HEK293 (cell line): Measurements from ENCODE around the gene FZD10.

Experiments used
- KLF9 ChIP-seq: fragments of 450-650 bp; formaldehyde crosslinking; IDR thresholded peaks from 2 replicates; pipeline ENCODE4 v1.5.1; 2016; ENCODE audit warnings: missing biosample characterization, missing genetic modification characterization, low read depth
- PRDM1 ChIP-seq: fragments of 450-650 bp; formaldehyde crosslinking; IDR thresholded peaks from 2 replicates; pipeline ENCODE4; 2016; ENCODE audit warnings: missing biosample characterization, missing genetic modification characterization
- TCF7L2 ChIP-seq: IDR thresholded peaks from 2 replicates; pipeline ENCODE4 v1.6.1; 2011; ENCODE audit warnings: low read depth, mild to moderate bottlenecking, inconsistent platforms, low read length, moderate library complexity, borderline replicate concordance
- ZFHX2 ChIP-seq: fragments of 450-650 bp; formaldehyde crosslinking; conservative IDR thresholded peaks from 2 replicates; pipeline ENCODE4 v1.5.1; 2016; ENCODE audit warnings: missing biosample characterization, missing genetic modification characterization
- ZNF184 ChIP-seq: fragments of 450-650 bp; IDR thresholded peaks from 2 replicates; pipeline ENCODE4 v1.5.1; 2018; ENCODE audit warnings: missing biosample characterization, mild to moderate bottlenecking, missing genetic modification characterization
- ZNF660 ChIP-seq: fragments of 450-650 bp; IDR thresholded peaks from 2 replicates; pipeline ENCODE4 v1.5.1; 2018; ENCODE audit warnings: missing biosample characterization, mild to moderate bottlenecking, missing genetic modification characterization
- TF ChIP-seq, protein P1 (sequence below): fragments of 450-650 bp; formaldehyde crosslinking; IDR thresholded peaks from 2 replicates; pipeline ENCODE4 v1.5.1; 2016; ENCODE audit warnings: missing biosample characterization, missing genetic modification characterization
- TF ChIP-seq, protein P2 (sequence below): fragments of 450-650 bp; formaldehyde crosslinking; IDR thresholded peaks from 2 replicates; pipeline ENCODE4 v1.5.1; 2017; ENCODE audit warnings: missing biosample characterization, mild to moderate bottlenecking, missing genetic modification characterization, moderate library complexity
- TF ChIP-seq, protein P3 (sequence below): sonication (generic); formaldehyde crosslinking; IDR thresholded peaks from 2 replicates; pipeline ENCODE4 v1.8.1; 2022; ENCODE audit warnings: mild to moderate bottlenecking, moderate library complexity, missing genetic modification reagents
- TF ChIP-seq, protein P4 (sequence below): IDR thresholded peaks from 2 replicates; pipeline ENCODE4 v1.6.1; 2011; ENCODE audit warnings: mild to moderate bottlenecking, low read depth, low read length, borderline replicate concordance

DNA sequence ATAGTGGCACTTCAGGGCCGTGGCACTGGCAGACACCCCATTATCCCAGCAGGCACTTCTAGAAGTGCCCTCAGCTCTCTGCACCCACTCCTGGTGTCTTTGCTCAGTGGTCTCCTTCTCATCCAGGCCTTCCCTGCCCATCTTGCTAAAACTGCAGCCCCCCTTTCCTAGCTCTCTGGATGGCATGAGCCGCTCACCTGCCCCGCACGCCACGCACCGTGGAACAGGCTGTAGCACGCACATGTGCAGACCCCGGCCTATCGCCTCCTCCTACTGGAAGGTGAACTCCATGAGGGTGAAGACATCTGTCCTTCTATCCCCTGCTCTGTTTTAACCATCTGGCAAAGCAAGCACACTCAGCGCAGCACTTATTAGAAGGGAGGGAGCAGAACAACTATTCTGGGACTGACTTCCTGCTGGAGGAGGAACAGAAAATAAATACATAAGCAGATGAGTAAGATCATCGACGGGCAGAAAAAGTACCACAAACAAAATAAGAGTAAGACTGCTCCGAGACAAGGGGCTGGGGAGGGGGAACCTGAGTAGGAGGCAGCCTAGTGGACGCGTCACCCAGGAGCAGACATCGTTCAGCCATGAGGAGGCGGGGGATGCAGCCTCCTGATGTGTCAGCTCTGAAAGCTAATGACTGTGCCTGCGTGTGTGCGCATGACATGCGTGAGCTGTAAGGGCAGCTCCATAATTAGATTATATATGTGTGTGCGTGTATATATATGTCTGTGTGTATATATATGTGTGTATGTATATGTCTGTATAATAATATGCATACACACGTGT lies 7.8 kb upstream of the FZD10 start:
- TF ChIP-seq, protein P1, sequence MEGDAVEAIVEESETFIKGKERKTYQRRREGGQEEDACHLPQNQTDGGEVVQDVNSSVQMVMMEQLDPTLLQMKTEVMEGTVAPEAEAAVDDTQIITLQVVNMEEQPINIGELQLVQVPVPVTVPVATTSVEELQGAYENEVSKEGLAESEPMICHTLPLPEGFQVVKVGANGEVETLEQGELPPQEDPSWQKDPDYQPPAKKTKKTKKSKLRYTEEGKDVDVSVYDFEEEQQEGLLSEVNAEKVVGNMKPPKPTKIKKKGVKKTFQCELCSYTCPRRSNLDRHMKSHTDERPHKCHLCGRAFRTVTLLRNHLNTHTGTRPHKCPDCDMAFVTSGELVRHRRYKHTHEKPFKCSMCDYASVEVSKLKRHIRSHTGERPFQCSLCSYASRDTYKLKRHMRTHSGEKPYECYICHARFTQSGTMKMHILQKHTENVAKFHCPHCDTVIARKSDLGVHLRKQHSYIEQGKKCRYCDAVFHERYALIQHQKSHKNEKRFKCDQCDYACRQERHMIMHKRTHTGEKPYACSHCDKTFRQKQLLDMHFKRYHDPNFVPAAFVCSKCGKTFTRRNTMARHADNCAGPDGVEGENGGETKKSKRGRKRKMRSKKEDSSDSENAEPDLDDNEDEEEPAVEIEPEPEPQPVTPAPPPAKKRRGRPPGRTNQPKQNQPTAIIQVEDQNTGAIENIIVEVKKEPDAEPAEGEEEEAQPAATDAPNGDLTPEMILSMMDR (tag by site-specific recombination) = no peak
- TF ChIP-seq, protein P2, sequence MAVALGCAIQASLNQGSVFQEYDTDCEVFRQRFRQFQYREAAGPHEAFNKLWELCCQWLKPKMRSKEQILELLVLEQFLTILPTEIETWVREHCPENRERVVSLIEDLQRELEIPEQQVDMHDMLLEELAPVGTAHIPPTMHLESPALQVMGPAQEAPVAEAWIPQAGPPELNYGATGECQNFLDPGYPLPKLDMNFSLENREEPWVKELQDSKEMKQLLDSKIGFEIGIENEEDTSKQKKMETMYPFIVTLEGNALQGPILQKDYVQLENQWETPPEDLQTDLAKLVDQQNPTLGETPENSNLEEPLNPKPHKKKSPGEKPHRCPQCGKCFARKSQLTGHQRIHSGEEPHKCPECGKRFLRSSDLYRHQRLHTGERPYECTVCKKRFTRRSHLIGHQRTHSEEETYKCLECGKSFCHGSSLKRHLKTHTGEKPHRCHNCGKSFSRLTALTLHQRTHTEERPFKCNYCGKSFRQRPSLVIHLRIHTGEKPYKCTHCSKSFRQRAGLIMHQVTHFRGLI (tag by site-specific recombination) = no peak
- TF ChIP-seq TCF7L2 = no peak
- no peak for TF ChIP-seq ZNF660
- no peak for TF ChIP-seq PRDM1 (tag by site-specific recombination)
- TF ChIP-seq, protein P3, sequence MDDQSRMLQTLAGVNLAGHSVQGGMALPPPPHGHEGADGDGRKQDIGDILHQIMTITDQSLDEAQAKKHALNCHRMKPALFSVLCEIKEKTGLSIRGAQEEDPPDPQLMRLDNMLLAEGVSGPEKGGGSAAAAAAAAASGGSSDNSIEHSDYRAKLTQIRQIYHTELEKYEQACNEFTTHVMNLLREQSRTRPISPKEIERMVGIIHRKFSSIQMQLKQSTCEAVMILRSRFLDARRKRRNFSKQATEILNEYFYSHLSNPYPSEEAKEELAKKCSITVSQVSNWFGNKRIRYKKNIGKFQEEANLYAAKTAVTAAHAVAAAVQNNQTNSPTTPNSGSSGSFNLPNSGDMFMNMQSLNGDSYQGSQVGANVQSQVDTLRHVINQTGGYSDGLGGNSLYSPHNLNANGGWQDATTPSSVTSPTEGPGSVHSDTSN = no peak
- no peak for TF ChIP-seq ZNF184 (tag by site-specific recombination)
- no peak for TF ChIP-seq ZFHX2 (tag by site-specific recombination)
- no peak for TF ChIP-seq KLF9 (tag by site-specific recombination)
- TF ChIP-seq, protein P4, sequence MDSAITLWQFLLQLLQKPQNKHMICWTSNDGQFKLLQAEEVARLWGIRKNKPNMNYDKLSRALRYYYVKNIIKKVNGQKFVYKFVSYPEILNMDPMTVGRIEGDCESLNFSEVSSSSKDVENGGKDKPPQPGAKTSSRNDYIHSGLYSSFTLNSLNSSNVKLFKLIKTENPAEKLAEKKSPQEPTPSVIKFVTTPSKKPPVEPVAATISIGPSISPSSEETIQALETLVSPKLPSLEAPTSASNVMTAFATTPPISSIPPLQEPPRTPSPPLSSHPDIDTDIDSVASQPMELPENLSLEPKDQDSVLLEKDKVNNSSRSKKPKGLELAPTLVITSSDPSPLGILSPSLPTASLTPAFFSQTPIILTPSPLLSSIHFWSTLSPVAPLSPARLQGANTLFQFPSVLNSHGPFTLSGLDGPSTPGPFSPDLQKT = no peak
